Right ventricle myocardium inferior (tissue), 1 donor: ENCODE results near the gene GLIS2. TPM values are rescaled to one million over a fixed set of nuclear protein-coding genes. Genes with fewer than 3 reads are reported as not detected.
"Not testable (repeated sequence)": the region's sequence is repeated elsewhere in the genome, so short reads cannot be mapped to it uniquely, and the experiment has no call there.

ENCODE experiments used
- ATAC-seq: fragments of 200-7000 bp; cut with Tn5 transposase; one replicate; pipeline ENCODE4 v1.9.1; 2020; ENCODE audit warnings: mild to moderate bottlenecking, moderate library complexity
- DNase-seq: peaks from one replicate; pipeline ENCODE4 v3.0.0; 2021; ENCODE audit errors: missing footprints
- intact Hi-C: fragments of 100-400 bp; cut with DNase I; formaldehyde crosslinking; loops from one replicate; pipeline ENCODE4 v1.11.0; 2022
- total RNA-seq: library from RNA; stranded (reverse); fragmentation: NEBNext Ultra II Directional; extraction: Animal tissue kit (Norgen Biotek cat#: 25700); gene quantifications from one replicate; pipeline ENCODE4 v1.2.1, GENCODE V29; 2021
- donor health status: DM: no; HTN: yes; CAD: no; lungs with severe emphysema.

GLIS2 gene
- total RNA-seq, 1 donor from 2014 or later: 16.0 TPM

DNA sequence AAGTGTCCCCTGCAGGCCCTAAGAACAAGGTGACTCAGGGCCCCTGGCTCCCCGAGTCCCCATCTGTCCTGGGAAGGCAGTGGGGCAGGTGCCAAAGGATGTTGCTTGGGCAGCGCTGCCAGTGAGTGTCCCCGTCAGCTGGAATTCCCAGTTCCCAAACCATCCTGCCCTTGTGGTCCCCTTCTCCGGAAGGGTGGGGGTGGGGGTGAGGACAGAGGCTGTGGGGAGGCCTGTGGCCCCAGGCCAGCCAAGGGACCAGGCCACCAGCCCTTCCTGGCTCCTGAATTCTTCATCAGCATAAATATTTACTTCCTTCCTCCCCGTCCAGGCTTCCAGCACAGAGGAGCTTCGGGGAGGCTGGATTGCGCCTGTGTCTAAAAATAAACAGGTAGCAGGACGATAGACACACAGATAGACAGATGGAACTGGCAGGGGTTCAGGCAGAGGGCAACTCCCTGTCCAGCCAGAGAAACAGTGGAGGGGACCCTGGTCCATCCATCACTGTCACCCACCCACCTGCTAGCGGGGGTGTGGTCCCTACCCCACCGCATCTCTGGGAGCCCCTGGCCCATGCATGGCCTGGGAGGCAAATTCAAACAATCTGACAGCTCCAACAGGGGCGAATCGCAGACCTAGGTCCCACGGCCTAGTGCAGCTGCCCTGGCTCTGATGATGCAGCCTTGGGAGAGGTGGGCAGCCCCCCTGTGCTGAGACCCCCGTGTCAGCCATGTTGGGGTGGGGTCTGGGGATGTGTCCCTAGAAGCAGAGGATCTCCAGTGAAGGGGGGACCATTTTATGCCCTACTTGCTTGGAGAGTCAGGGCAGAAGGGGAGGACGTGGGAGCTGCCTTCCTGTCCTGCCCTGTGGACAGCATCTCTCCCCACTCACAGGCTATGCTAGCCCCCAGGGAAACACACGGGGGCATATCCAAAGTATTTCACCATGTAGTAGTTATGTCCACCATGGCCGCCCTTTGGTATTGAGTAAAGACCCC, 13.2 kb downstream of the GLIS2 start:
- intact Hi-C loops: loop anchor here (1.0 to 10.0 kb wide), 3 partner anchors 20 to 214 kb away; partner anchors contain the start of genes ADCY9 and TFAP4
- ATAC-seq (peak; percentile 45), DNase-seq (peak; percentile 57)

DNA sequence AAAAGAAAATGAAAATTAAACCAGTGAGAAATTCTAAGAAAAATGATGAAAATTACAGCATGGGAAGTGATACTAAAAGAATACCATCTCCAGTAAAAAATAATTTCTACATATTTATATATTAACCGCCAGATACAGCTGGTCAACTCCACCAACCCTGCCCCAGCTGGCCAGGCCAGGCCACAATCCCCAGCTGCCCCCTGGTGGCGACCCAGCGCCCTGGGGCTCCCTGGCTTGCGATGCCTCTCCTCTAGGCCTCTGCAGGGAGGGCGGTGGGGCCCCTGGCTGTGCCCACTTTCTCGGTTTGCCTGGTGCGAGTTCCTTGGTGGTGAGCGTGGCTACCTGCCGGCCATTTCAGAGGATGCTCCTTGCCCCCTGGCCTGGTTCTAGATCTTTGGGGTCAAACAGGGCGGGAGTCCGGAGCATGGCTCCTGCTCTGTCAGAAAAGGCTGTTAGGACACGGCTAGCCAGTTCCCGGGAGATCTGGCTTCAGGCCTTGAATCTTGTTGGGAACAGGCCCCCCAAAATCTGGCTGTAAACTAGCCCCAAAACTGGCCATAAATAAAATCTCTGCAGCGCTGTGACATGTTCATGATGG, 14.5 kb downstream of the GLIS2 start:
- intact Hi-C loops: loop anchor here (1.0 to 10.0 kb wide), 2 partner anchors 42 to 346 kb away; no protein-coding TSS in a partner anchor
- peak; percentile 92 for DNase-seq
- peak; percentile 73 for ATAC-seq

DNA sequence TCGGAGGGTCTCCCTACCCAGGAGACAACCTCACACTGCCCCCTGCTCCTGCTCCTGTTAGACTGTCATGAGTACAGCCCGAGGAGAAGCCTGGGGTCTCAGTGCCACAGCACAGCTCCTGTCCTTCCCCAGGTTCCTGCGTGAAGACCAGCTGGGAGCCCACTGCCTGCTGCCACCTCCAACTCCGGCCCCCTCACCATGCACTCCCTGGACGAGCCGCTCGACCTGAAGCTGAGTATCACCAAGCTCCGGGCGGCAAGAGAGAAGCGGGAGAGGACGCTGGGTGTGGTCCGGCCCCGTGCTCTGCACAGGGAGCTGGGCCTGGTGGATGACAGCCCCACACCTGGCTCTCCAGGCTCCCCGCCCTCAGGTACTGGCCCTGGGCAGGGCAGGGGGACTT, 16.2 kb downstream of the GLIS2 start:
- intact Hi-C loops: loop anchor here (10.0 kb wide), 1 partner anchor 347 kb away; no protein-coding TSS in a partner anchor

DNA sequence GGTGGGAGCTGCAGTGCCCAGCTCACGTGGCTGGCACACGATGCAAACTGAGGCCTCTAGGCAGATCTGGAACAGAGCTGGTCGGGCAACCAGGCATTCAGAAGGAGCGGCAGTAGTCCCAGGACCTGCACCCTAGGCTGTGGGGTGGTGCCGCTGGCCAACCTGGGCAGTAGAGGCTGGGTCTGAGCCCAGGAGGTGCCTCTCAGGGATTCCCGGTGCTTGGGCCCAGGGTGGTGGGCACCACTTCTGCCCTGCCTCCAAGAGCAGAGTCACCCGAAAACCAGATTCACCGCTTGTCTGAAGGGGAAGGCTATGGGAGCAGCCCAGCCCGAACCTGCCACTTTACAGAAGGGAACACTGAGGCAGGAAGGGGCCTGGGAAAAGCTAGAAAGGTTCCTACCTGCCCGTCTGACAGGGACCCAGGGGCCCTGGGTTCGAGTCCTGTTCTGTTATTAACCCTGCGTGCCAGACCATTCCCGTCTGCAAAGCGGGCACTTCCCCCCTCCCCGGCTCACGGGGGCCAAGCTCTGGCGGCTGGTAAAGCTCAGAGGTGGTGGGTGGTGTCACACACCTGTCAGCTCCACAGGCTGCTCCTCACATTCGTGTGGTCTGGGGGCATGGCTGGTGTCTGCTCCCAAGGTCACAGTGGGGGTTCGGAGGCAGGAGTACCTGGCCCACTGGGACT, 16.9 kb downstream of the GLIS2 start:
- ATAC-seq (no peak), DNase-seq (peak; percentile 50)
- intact Hi-C loops: loop anchor here (10.0 kb wide), 1 partner anchor 348 kb away; no protein-coding TSS in a partner anchor

More for the DNA sequence above, 16.2 kb downstream of the GLIS2 start:
- DNase-seq (no peak), ATAC-seq (no peak)

DNA sequence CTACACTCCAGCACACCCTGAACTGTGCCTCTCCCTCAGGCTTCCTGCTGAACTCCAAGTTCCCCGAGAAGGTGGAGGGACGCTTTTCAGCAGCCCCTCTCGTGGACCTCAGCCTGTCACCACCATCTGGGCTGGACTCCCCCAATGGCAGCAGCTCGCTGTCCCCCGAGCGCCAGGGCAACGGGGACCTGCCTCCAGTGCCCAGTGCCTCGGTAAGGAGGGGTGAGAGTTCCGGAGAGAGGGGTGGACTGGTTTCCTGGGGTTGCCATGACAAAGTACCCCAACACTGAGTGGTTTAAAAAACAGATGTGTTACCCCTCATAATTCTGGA, 17.4 kb downstream of the GLIS2 start:
- intact Hi-C loops: loop anchor here (10.0 kb wide), 1 partner anchor 348 kb away; no protein-coding TSS in a partner anchor
- ATAC-seq: no peak
- DNase-seq: no peak

DNA sequence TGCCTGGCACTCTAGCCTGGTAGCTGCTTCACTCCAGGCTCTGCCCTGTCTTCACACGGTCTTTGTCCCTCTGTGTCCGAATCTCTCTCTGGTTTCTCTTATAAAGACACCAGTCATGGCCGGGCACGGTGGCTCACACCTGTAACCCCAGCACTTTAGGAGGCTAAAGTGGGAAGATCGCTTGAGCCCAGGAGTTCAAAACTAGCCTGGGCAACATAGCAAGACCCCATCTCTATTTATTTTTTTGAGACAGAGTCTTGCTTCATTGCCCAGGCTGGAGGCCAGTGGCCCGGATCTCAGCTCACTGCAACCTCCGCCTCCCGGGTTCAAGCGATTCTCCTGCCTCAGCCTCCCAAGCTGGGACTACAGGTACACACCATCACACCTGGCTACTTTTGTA, 17.8 kb downstream of the GLIS2 start:
- DNase-seq, ATAC-seq: not testable (repeated sequence)
- intact Hi-C loops: loop anchor here (10.0 kb wide), 1 partner anchor 349 kb away; no protein-coding TSS in a partner anchor

DNA sequence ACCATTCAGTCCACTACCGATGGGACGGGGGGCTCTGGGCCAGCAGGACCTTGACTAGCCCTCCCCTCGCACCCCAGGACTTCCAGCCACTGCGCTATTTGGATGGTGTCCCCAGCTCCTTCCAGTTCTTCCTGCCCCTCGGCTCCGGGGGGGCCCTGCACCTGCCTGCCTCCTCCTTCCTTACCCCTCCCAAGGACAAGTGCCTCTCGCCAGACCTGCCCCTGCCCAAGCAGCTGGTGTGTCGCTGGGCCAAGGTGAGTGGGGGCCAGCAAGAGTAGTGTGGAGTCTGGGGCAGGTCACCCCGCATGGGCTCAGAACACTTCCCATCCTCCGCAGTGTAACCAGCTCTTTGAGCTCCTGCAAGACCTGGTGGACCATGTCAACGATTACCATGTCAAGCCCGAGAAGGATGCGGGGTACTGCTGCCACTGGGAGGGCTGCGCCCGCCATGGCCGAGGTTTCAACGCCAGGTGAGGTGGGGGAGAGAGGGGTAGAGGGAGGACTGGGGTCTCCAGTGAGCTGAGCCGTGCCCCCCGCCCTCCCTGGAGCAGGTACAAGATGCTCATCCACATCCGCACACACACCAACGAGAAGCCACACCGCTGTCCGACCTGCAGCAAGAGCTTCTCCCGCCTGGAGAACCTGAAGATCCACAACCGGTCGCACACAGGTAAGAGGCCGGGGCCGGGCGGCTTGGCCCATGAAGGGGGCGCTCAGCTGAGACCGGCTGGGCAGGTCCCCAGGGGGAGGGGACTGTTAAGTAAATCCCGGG, 19.0 kb downstream of the GLIS2 start:
- intact Hi-C loops: loop anchor here (10.0 kb wide), 1 partner anchor 350 kb away; no protein-coding TSS in a partner anchor
- peak; percentile 16 for DNase-seq
- ATAC-seq: no peak

DNA sequence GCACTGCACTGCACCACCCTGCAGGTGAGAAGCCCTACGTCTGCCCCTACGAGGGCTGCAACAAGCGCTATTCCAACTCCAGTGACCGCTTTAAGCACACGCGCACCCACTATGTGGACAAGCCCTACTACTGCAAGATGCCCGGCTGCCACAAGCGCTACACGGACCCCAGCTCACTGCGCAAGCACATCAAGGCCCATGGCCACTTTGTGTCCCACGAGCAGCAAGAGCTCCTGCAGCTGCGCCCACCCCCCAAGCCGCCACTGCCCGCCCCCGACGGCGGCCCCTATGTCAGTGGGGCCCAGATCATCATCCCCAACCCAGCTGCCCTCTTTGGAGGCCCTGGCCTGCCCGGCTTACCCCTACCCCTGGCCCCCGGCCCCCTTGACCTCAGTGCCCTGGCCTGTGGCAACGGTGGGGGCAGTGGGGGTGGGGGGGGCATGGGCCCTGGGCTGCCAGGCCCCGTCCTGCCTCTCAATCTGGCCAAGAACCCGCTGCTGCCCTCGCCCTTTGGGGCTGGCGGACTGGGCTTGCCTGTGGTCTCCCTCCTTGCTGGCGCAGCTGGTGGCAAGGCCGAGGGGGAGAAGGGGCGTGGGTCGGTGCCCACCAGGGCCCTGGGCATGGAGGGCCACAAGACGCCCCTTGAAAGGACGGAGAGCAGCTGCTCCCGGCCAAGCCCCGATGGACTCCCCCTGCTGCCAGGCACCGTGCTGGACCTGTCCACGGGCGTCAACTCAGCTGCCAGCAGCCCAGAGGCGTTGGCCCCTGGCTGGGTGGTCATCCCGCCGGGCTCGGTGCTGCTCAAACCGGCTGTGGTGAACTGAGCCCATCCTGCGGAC, 21.1 kb downstream of the GLIS2 start:
- peak; percentile 50 for DNase-seq
- intact Hi-C loops: loop anchor here (10.0 kb wide), 1 partner anchor 352 kb away; no protein-coding TSS in a partner anchor
- ATAC-seq: no peak

DNA sequence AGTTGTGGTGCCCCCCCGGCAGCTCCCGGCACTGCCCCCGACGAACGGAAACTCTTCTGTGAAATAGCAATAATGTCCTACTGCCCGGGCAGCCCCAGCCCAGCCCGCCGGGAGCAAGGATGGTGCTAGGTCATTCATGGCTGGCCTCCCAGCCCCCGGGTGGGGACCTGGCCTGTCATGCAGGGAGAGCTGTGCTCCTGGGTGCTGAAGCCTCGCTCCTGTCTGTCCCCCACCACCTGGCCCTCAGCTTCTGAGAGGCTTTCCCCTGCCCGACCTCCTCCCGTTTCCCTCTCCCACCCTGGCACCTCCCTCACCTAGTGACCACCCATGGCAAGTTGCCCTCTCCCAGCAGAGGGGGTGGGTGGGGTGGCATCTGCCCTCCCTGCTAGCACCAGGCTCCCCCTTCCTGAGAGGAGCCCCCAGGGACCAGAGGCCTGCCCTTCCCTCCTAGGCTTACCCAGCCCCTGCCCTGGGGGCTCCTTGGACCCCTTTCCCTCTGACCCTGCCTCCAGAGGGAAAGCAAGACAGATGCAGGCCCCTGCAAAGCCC, 21.7 kb downstream of the GLIS2 start:
- intact Hi-C loops: loop anchor here (10.0 kb wide), 1 partner anchor 353 kb away; no protein-coding TSS in a partner anchor
- ATAC-seq (no peak), DNase-seq (no peak)

DNA sequence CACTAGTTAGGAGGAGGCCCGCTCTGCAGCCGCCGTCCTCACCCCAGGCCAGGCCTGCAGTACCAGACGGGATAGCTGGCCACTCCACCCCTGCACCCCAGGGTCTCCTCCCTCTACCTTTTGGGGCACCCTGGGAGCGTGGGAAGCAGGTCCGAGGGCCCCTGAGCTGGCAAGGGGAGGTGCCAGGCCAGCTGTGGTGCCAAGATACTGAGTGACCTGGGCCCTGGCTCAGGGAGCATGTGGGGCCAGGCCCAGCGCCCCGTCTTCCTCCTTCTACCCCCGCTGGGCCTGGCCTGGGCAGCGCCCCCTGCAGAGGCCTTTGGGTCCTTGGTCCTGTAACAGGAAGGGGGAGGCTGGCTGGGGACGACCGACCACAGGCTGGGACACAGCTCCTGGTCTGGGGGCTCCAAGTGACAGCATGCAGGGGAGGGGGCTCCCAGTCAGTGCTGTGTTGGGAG, 22.3 kb downstream of the GLIS2 start:
- intact Hi-C loops: loop anchor here (10.0 kb wide), 1 partner anchor 353 kb away; no protein-coding TSS in a partner anchor
- DNase-seq (peak; percentile 64), ATAC-seq (peak; percentile 12)

DNA sequence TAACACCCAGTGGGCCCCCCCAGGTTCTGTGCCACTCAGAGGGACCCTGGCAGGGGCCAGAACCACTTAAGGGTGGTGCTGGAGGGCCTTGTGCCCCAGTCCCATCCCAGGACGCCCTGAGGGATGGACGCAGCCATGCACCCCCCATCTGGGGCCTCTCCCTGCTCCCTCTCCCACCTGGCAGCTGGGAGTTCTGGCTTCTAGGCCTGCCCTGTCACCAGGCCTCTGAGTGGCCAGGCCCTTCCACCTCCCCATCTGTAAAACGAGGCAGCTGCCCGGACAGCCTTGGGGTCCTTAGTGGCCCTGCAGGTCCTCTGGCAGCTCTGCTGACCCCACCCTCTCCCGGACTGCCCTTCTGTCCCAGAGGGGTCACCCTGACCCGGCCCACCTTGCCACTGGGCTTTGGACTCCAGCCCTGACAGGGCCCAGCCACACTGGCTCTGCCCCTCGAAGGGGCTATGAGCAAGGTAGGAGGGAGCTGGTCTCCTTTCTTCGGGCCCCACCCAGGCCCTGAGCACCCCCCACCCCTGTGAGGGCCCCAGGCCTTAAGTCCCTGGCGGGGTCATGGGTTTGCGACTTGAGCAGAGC, 22.9 kb downstream of the GLIS2 start:
- intact Hi-C loops: loop anchor here (10.0 kb wide), 1 partner anchor 354 kb away; no protein-coding TSS in a partner anchor
- DNase-seq (no peak), ATAC-seq (no peak)

DNA sequence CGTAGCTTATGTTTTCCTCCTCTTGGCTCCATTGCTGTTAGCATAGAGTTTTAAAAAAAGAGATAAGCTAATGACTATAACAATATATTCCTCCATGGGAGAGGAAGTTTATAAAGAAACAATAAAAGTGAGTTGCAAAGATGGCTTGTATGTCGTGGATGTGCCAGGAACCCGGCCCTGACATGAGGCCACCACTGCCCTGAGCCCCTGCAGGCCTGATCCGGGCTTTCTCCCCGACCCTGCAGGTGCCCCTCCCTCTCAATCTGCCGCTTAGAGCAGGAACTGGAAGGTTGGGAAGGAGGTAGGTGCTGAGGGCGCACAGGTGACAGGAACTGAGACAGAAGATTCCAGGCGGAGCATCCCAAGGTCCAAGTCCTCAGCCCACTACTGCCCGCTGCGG, 23.6 kb downstream of the GLIS2 start:
- intact Hi-C loops: loop anchor here (10.0 kb wide), 1 partner anchor 355 kb away; no protein-coding TSS in a partner anchor
- DNase-seq: peak; percentile 55
- no peak for ATAC-seq

DNA sequence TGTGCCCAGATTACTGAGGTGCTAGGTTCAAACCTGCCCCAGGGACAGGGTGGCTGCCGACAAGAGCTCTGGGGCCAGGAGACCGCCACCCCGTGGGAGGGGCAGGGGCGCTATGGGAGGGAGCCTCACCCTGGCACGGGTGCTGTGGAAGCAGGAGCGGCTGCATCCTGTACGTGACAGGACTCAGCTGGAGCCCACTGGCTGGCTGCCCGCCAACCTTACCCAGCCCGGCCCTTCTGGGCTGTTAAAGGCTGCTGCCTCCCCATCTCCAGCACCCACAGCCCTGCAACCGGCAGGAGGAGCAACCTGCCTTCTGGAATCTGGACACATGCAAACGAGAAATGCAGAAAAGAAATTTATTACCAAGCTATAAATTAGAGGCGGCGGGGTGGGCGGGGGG, 24.0 kb downstream of the GLIS2 start:
- ATAC-seq (peak; percentile 8), DNase-seq (peak; percentile 69)
- intact Hi-C loops: loop anchor here (10.0 kb wide), 1 partner anchor 355 kb away; no protein-coding TSS in a partner anchor

DNA sequence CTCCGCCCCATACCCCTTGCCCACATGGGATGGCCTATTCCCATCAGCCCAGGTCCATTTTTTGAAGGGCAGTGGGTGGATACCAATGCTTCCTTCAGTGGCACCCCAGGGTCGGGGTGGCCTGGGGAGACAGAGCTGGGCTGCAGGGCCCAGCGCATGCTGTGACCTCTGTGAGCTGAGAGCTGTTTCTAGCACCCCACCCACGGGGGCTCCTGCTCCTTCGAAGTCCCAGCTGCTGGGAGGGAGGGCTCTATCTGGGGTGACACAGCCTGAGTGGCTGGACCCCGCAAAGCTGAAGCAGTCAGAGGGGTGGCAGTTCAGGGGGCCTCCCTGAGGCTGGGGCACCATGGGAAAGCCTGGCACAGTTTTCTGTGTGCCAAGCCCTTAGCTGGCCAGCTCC, 24.6 kb downstream of the GLIS2 start:
- ATAC-seq: no peak
- peak; percentile 46 for DNase-seq
- intact Hi-C loops: no loop called here

DNA sequence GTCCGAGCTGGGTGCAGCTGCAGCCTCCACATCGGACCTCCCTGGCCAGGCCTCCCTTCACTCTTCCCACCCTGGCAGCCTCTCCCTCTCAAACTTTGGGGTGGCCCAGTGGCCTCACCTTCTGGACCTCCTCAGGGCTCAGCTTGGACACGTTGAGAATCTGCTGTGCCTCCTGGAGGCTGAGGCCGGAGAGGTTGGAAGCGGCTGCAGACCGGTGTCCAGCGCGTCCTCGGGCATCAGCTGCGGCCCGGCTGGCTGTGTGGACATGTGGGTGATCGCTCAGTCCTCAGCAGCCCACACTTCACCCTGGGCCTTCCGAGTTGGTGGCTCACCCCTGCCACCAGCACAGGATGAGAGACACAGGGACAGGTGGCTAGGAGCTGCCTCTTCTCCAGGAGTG, 25.4 kb downstream of the GLIS2 start:
- ATAC-seq: no peak
- DNase-seq: no peak
- intact Hi-C loops: no loop called here
